NCI-H524 treated with DMSO at 0.1 percent for 48 hours (cell line): ENCODE results near the gene SSTR3.
"Not testable (repeated sequence)": the region's sequence is repeated elsewhere in the genome, so short reads cannot be mapped to it uniquely, and the experiment has no call there.

ENCODE experiments used
- DNase-seq: peaks from one replicate; lab custom pipeline; 2025; lab: John Stamatoyannopoulos, UW

Gene SSTR3

GRCh38 chr22:37242395-37242918, 30.2 kb upstream of the SSTR3 start:
- no peak for DNase-seq

- DNase-seq, result no peak
Measured at GRCh38 chr22:37241351-37242142, 29.3 kb upstream of the SSTR3 start.

- no peak for DNase-seq
Measured at GRCh38 chr22:37240941-37241320, 28.7 kb upstream of the SSTR3 start.

GRCh38 chr22:37240240-37240940, 28.1 kb upstream of the SSTR3 start:
- DNase-seq, result no peak

- no peak for DNase-seq
Measured at GRCh38 chr22:37239336-37240239, 27.3 kb upstream of the SSTR3 start.

GRCh38 chr22:37237371-37238268, 25.3 kb upstream of the SSTR3 start:
- no peak for DNase-seq

GRCh38 chr22:37235897-37236607, 23.8 kb upstream of the SSTR3 start:
- no peak for DNase-seq

GRCh38 chr22:37234736-37235711, 22.7 kb upstream of the SSTR3 start:
- DNase-seq, result no peak

GRCh38 chr22:37233751-37234631, 21.7 kb upstream of the SSTR3 start:
- no peak for DNase-seq

GRCh38 chr22:37233371-37233750, 21.1 kb upstream of the SSTR3 start:
- not testable (repeated sequence) for DNase-seq

GRCh38 chr22:37232140-37232998, 20.1 kb upstream of the SSTR3 start:
- no peak for DNase-seq

GRCh38 chr22:37231406-37232139, 19.3 kb upstream of the SSTR3 start:
- DNase-seq, result no peak

- no peak for DNase-seq
Measured at GRCh38 chr22:37230673-37231405, 18.6 kb upstream of the SSTR3 start.

GRCh38 chr22:37229805-37230672, 17.8 kb upstream of the SSTR3 start:
- DNase-seq, result no peak
